H1 (cell line): ENCODE measurements around the gene PPP4R4. TPM values are rescaled to one million over a fixed set of nuclear protein-coding genes. Genes with fewer than 3 reads are reported as not detected.

Source experiments
- CHD7 ChIP-seq: fragments of 300-600 bp; sonication (generic); IDR thresholded peaks from 2 replicates; pipeline ENCODE4 v1.7.1; 2012; ENCODE audit warnings: low read length, moderate library complexity, mild to moderate bottlenecking, inconsistent platforms; ENCODE audit not compliant: insufficient replicate concordance
- CTCF ChIP-seq, 3 experiments: IDR thresholded peaks; 1 replicate in 2 of 3; 2 replicates in 1 of 3; pipeline versions ENCODE4 v1.5.1 to v1.6.1; 2011; ENCODE audit warnings: low read length in 3 of 3, mild to moderate bottlenecking in 3 of 3, inconsistent platforms in 2 of 3, low read depth in 1 of 3, moderate library complexity in 1 of 3; ENCODE audit not compliant: insufficient read depth in 1 of 3; ENCODE audit errors: control extremely low read depth in 1 of 3
- RXRA ChIP-seq: IDR thresholded peaks from 2 replicates; pipeline ENCODE4 v1.6.1; 2011; ENCODE audit warnings: low read depth, mild to moderate bottlenecking, low read length, moderate library complexity; ENCODE audit not compliant: insufficient read depth
- SAP30 ChIP-seq: fragments of 300-600 bp; sonication (generic); IDR thresholded peaks from 2 replicates; pipeline ENCODE4 v1.7.1; 2012; ENCODE audit warnings: low read length, moderate library complexity, mild to moderate bottlenecking, inconsistent platforms; ENCODE audit not compliant: insufficient read depth, insufficient replicate concordance
- SIRT6 ChIP-seq: IDR thresholded peaks from one replicate; pipeline ENCODE4 v1.7.1; 2012; ENCODE audit warnings: low read length, inconsistent platforms
- SP2 ChIP-seq: IDR thresholded peaks from 2 replicates; pipeline ENCODE4 v1.6.1; 2012; ENCODE audit warnings: mild to moderate bottlenecking, low read length, inconsistent platforms
- SUZ12 ChIP-seq: fragments of 200-600 bp; sonication (generic); IDR thresholded peaks from 2 replicates; pipeline ENCODE4 v1.6.1; 2012; ENCODE audit warnings: mild to moderate bottlenecking, inconsistent platforms, low read length, moderate library complexity, mixed read lengths
- polyA plus RNA-seq, 7 experiments: library from polyadenylated mRNA; depleted of rRNA in 3 of 7; stranded (reverse) in 5 of 7; unstranded in 2 of 7; fragments of >200 nt in 5 of 7; fragments of 200-250 nt in 2 of 7; gene quantifications; 1 replicate in 5 of 7; 2 replicates in 1 of 7; 4 replicates in 1 of 7; pipeline versions ENCODE4 v1.2.1 to v1.2.3, GENCODE V29; 2011 to 2013; ENCODE audit warnings: missing spikeins in 2 of 7, mixed read lengths in 2 of 7
- total RNA-seq: library from RNA; stranded (reverse); fragmentation: NEBNext Ultra II Directional; extraction: Animal tissue kit (Norgen Biotek cat#: 25700); gene quantifications from 2 replicates; pipeline ENCODE4 v1.2.1, GENCODE V29; 2021

PPP4R4 gene
- total and polyA plus RNA-seq, 2 of the 8 experiments (the other 6 are each of a cell fraction or from before 2014, with no cell fraction given): 3.3 to 9.6 TPM

- TF ChIP-seq CHD7 (no peak), CTCF (IDR thresholded peaks at IDR 0.05; ENCODE audit: control extremely low read depth in 1 of 3, insufficient read depth in 1 of 3, low read depth in 1 of 3, low read length in 3 of 3) (peak in 2 of 3 experiments; percentile 17 to 42; a peak in 3 of 4 replicates), SIRT6 (no peak), SAP30 (peak; percentile 65), SP2 (no peak), RXRA (no peak), SUZ12 (peak; percentile 46; the same call in 1 of the 2 replicates)
These were observed 44.9 kb upstream of the PPP4R4 start, which contains the start of gene IFI27L2 (continued) for GRCh38 chr14:94129111-94129757.
